Gastroesophageal sphincter (tissue), 4 donors: ENCODE data around the gene HOMER2. TPM values are rescaled to one million over a fixed set of nuclear protein-coding genes. Genes with fewer than 3 reads are reported as not detected.

Source experiments
- ATAC-seq: fragments of 150-250 bp; one replicate; pipeline ENCODE4 v1.9.1; 2016; ENCODE audit warnings: mild to moderate bottlenecking, moderate library complexity
- H3K27ac ChIP-seq, 4 donors: fragments of 200-600 bp; sonication (generic) in 3 of 4; 1 replicate in 3 of 4; 2 replicates in 1 of 4; pipeline ENCODE4 v1.5.1; 2016 to 2019
- H3K27me3 ChIP-seq: fragments of 200-600 bp; sonication (generic); one replicate; pipeline ENCODE4 v1.5.1; 2019
- H3K36me3 ChIP-seq, 2 donors: fragments of 200-600 bp; sonication (generic); one replicate each; pipeline ENCODE4 v1.5.1; 2019; ENCODE audit warnings: control low read depth in 1 of 2
- H3K4me1 ChIP-seq, 3 donors: fragments of 200-600 bp; sonication (generic); 1 replicate in 2 of 3; 2 replicates in 1 of 3; pipeline ENCODE4 v1.5.1; 2016 to 2019; ENCODE audit warnings: control low read depth in 2 of 3
- H3K4me3 ChIP-seq, 2 donors: fragments of 200-600 bp; sonication (generic); one replicate each; pipeline ENCODE4 v1.5.1; 2019; ENCODE audit warnings: mild to moderate bottlenecking in 1 of 2, moderate library complexity in 1 of 2
- H3K9me3 ChIP-seq, 3 donors: fragments of 200-600 bp; sonication (generic); one replicate each; pipeline ENCODE4 v1.5.1; 2017 to 2019; ENCODE audit warnings: control low read depth in 2 of 3
- EP300 ChIP-seq: sonication (generic); formaldehyde crosslinking; IDR thresholded peaks from one replicate; pipeline ENCODE4 v1.6.1; 2017; ENCODE audit warnings: antibody characterized with exemption, mild to moderate bottlenecking
- POLR2A ChIP-seq, 2 donors: fragments of 450-650 bp; IDR thresholded peaks; one replicate each; pipeline ENCODE4 v1.6.1; 2017; ENCODE audit warnings: antibody characterized with exemption in 2 of 2, mild to moderate bottlenecking in 2 of 2, moderate library complexity in 1 of 2
- POLR2AphosphoS5 ChIP-seq: sonication (generic); formaldehyde crosslinking; IDR thresholded peaks from one replicate; pipeline ENCODE4 v1.6.1; 2017; ENCODE audit warnings: antibody characterized with exemption
- WGBS, 2 donors: methylation state at CpG; one replicate each; pipeline ENCODE4 v1.1.5; 2018; ENCODE audit warnings: low coverage in 1 of 2; 5-methylcytosine and 5-hydroxymethylcytosine counted together
- total RNA-seq, 4 donors: library from RNA; depleted of rRNA; stranded (reverse); fragments of >200 nt; gene quantifications; one replicate each; pipeline ENCODE4 v1.1.0, GENCODE V29; 2016
- TF ChIP-seq, protein P1 (sequence below), 4 experiments: fragments of 200-600 bp in 2 of 4; fragments of 450-650 bp in 2 of 4; sonication (generic) in 1 of 4; IDR thresholded peaks; one replicate each; pipeline ENCODE4 v1.5.1; 2017 to 2019; ENCODE audit warnings: antibody characterized with exemption in 4 of 4, mild to moderate bottlenecking in 2 of 4, moderate library complexity in 2 of 4

HOMER2 gene
- total RNA-seq, 4 donors from 2014 or later = 12.0 to 26.8 (median 17.7) TPM

DNA sequence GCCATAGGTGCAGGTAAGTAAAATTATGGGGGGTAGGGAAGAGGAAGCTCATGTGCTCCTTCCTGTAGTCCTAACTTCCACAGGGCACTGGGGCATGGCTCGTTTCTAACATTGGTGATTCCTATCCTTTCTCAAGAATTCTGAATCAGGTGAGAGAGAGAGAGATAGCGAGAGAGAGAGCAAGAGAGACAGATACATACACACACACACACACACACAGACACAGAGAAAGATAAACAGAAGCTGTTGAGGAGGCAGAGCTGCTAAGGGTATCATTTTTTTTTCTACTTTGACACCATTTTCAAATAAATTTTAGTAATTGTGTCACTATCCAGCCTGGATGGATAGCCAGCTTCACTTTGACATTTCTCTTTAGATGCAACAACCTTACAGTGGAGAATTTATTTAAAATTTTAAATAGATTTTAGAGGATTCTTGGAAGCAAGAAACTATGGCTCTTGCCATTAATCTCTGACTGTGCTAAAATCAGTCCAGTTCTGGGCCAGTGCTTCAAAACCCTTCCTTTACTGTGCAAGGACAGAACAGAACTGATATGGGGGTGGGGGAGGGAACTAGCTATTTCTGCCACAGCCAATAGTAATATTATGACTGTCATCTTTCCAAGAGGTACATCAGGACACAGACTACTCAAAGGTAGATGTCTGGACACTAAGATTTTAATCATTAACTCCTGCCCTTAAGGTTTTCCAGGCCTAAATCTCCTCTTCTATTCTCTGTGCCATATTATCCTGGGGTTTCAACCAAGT is 18.9 kb upstream of the HOMER2 start:
- TF ChIP-seq, protein P1, sequence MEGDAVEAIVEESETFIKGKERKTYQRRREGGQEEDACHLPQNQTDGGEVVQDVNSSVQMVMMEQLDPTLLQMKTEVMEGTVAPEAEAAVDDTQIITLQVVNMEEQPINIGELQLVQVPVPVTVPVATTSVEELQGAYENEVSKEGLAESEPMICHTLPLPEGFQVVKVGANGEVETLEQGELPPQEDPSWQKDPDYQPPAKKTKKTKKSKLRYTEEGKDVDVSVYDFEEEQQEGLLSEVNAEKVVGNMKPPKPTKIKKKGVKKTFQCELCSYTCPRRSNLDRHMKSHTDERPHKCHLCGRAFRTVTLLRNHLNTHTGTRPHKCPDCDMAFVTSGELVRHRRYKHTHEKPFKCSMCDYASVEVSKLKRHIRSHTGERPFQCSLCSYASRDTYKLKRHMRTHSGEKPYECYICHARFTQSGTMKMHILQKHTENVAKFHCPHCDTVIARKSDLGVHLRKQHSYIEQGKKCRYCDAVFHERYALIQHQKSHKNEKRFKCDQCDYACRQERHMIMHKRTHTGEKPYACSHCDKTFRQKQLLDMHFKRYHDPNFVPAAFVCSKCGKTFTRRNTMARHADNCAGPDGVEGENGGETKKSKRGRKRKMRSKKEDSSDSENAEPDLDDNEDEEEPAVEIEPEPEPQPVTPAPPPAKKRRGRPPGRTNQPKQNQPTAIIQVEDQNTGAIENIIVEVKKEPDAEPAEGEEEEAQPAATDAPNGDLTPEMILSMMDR (IDR thresholded peaks at IDR 0.05) = no peak
- TF ChIP-seq EP300 = no peak
- no peak for TF ChIP-seq POLR2A (IDR thresholded peaks at IDR 0.05)
- TF ChIP-seq POLR2AphosphoS5 = no peak
- no peak for ATAC-seq
- no peak overlapping the region for H3K4me3 ChIP-seq
- H3K4me1 ChIP-seq = no peaks in the 10 kb centered on the region
- no peaks in the 10 kb centered on the region for H3K36me3 ChIP-seq
- no peaks in the 10 kb centered on the region for H3K27me3 ChIP-seq
- 50 to 80% methylated on average over 1 of the region's 2 CpGs for WGBS, 2 donors
- no peaks in the 10 kb centered on the region for H3K9me3 ChIP-seq
- no peak overlapping the region for H3K27ac ChIP-seq

DNA sequence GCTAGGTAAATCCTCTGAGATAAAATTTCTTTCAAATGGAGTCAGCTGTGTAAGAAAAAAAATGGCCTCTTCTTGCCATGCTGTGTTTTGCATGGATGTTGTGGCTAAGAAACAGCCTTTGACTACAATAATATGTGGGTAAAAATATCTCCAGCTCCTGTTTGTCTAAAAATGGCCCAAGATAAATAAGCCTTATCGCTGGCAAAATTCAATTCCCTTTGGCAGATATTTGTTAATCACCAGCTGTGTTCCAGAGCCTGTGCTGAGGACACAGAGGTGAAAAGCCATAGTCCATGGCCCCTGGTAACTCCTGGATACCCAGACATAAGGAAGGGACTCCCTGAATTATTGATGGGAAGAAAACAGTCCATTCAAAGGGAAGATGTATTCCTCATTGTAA is 18.2 kb upstream of the HOMER2 start:
- 14 to 57% methylated on average over 1 of the region's 1 CpG for WGBS, 2 donors
- no peaks in the 10 kb centered on the region for H3K36me3 ChIP-seq
- H3K27me3 ChIP-seq = no peaks in the 10 kb centered on the region
- TF ChIP-seq POLR2AphosphoS5 = no peak
- TF ChIP-seq, protein P1 (IDR thresholded peaks at IDR 0.05) = no peak
- TF ChIP-seq POLR2A (IDR thresholded peaks at IDR 0.05) = no peak
- TF ChIP-seq EP300 = no peak
- H3K27ac ChIP-seq = no peak overlapping the region
- no peak overlapping the region for H3K4me3 ChIP-seq
- H3K9me3 ChIP-seq = no peaks in the 10 kb centered on the region
- no peak for ATAC-seq
- H3K4me1 ChIP-seq = no peaks in the 10 kb centered on the region

DNA sequence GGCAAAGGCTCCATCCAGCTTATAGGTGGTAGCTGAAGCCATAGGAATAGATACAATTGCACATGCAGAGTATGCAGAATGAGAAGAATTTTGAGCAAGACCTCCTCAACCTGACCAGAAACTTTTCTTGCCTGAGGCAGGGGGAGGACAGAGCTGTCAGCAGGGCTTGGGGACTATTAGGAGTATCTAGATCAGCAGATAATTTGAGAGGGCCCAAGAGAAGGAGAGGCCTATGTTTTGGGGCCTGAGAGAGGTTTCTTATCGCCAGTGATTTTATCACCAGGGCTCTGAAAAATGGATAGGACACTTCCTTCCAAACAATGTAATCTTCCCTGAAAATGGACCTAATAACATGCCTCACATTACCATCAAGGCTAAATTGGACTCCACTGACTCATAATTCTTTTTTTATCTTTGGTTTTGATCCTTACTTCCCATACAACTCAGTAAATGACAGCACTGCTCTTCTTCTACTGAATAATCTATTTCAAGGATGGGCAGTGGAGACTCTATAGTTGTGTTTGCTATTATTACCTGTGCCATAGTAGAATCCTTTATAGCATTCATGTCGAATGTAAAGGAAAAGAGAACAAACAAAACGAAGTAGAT is 17.7 kb upstream of the HOMER2 start:
- no peaks in the 10 kb centered on the region for H3K4me1 ChIP-seq
- no peak overlapping the region for H3K27ac ChIP-seq
- TF ChIP-seq POLR2AphosphoS5 = no peak
- TF ChIP-seq POLR2A (IDR thresholded peaks at IDR 0.05) = no peak
- TF ChIP-seq, protein P1 (IDR thresholded peaks at IDR 0.05) = no peak
- no peak for TF ChIP-seq EP300
- H3K4me3 ChIP-seq = no peak overlapping the region
- WGBS, 2 donors = 26 to 57% methylated on average over 3 of the region's 3 CpGs
- no peaks in the 10 kb centered on the region for H3K36me3 ChIP-seq
- H3K9me3 ChIP-seq = no peaks in the 10 kb centered on the region
- no peaks in the 10 kb centered on the region for H3K27me3 ChIP-seq
- ATAC-seq = no peak

DNA sequence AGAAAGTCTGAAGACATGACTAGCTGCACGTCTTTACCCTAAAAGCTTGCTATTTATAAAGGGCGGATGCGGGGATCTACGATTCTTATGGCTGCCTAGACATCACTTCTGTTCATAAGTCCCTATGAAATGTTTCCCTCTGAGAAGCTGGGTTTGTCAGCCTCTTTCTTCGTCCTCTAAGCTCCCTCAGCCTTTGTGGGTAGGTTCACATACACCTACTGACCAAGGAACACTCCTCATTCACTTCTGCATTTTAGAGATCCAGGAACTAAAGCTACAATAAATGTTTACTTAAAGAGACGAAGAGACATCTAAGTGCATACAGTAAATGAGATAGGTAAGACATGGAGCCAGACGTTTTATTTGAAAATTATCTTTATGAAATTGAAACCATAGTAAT is 16.8 kb upstream of the HOMER2 start:
- no peak for ATAC-seq
- 70 to 76% methylated on average over 7 of the region's 7 CpGs for WGBS, 2 donors

More for the DNA sequence above, 16.8 kb upstream of the HOMER2 start:
- no peaks in the 10 kb centered on the region for H3K4me1 ChIP-seq
- H3K36me3 ChIP-seq = no peaks in the 10 kb centered on the region
- no peaks in the 10 kb centered on the region for H3K27me3 ChIP-seq
- H3K9me3 ChIP-seq = no peaks in the 10 kb centered on the region
- no peak overlapping the region for H3K4me3 ChIP-seq
- no peak for TF ChIP-seq EP300
- no peak for TF ChIP-seq POLR2A (IDR thresholded peaks at IDR 0.05)
- TF ChIP-seq POLR2AphosphoS5 = no peak
- TF ChIP-seq, protein P1 (IDR thresholded peaks at IDR 0.05) = no peak
- no peak overlapping the region for H3K27ac ChIP-seq
